ENCODE results near the gene IQCE.
"Not testable (repeated sequence)": the region's sequence is repeated elsewhere in the genome, so short reads cannot be mapped to it uniquely, and the experiment has no call there.

IQCE gene

DNA sequence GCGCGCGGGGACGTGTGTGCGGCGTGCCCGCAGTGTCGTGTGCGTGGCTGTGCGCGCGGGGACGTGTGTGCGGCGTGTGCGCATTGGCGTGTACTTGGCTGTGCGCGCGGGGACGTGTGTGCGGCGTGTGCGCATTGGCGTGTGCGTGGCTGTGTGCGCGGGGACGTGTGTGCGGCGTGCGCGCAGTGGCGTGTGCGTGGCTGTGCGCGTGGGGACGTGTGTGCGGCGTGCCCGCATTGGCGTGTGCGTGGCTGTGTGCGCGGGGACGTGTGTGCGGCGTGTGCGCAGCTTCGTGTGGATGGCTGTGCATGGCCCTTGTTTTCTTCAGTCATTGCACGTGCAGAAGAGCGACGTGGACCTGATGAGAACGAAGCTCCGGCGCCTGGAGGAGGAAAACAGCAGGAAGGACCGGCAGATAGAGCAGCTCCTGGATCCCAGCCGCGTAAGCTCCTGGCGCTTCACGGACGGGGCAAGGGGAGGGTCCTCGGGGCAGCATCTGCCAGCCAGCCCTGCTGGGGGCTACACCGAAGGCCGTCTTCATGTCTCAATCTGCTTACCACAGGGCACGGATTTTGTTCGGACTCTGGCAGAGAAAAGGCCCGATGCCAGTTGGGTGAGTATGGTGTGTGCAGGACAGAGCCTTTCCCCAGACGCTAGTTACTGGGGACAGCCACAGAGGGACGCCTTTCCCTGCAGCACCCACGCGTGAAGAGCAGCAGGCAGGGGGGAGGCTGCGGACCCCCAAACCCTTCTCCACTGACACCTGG, 19.3 kb downstream of the IQCE start:
- DNase-seq (ENCODE audit: low spot score) = no peak

DNA sequence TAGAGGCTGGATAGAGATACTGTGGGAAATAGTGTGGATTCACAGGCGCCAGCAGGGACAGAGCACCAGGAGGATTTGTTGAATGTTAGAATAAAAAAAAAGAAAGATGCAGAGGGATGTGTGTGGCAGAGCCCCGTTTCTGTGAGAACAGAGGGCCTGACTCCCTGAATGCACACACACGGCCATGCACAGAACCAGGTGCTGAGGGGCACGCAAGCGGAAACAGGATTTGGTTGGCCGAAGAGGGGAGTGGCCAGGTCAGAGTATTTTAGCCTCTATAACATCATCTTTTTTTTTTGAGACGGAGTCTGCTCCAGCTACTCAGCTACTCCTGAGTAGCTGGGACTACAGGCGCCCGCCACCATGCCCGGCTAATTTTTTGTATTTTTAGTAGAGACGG, 21.9 kb downstream of the IQCE start:
- no peak for DNase-seq (ENCODE audit: low spot score)

DNA sequence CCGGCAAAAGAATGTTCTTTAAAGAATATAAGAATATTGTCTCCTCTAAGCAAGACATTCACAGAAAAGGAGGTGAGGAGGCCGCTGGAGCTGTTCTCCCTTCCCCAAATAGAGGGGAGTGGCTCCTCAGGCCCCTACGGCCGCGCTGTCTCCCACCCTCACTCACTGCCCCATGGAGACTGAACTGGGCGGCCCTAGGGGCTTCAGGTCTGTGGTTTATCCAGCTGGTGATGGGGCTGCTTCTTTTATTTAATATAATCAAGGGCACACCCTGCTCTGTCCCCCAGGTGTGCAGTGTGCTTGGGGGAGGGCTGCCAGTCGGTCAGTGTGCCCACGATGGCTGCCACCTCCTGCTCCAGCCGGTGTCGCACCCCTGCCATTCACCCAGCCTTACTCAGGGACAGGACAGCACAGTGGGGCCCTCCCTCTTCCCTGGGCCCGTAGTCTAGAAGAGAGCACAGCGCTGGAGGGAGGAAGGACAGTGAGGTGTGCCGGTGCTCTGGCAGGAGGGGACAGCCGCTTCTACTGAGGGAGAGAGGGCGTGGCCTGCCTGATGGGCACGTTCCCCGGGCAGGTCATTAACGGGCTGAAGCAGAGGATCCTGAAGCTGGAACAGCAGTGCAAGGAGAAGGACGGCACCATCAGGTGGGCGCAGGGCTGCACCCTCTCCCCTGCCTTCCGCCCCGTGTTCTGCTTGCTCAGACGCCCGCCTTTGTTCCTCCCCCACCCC, 23.4 kb downstream of the IQCE start:
- DNase-seq (ENCODE audit: low spot score) = no peak

DNA sequence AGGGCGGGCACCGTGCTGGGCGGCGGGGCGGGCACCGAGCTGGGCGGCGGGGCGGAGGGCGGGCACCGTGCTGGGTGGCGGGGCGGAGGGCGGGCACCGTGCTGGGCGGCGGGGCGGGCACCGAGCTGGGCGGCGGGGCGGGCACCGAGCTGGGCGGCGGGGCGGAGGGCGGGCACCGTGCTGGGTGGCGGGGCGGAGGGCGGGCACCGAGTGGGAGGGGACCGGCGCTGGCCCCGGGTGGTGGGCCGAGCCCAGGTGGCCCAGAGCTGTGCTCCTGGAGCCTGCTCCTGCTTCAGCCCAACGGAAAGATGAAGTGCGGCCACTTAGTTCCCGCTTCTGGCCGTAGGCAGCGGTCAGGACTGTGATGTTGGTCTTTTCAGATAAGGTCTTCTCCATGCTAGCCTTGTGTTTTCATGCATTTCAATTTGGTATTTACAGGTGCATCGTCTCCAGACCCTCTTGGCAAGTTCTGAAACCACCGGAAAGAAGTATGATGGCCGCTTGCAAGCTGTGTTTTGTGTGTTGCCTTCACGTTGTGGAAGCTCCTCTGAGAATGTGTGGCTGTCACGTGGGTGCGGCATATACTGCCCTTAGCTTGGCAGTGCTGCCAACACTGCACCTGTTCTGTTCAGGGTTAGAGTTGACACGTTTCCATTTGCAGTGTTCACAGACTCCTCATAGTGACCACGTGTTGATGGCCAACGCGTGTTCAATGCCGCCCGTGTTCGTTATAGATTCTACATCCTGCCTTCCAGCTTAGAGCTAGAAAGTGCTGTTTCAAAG, 25.2 kb downstream of the IQCE start:
- DNase-seq (ENCODE audit: low spot score) = no peak

DNA sequence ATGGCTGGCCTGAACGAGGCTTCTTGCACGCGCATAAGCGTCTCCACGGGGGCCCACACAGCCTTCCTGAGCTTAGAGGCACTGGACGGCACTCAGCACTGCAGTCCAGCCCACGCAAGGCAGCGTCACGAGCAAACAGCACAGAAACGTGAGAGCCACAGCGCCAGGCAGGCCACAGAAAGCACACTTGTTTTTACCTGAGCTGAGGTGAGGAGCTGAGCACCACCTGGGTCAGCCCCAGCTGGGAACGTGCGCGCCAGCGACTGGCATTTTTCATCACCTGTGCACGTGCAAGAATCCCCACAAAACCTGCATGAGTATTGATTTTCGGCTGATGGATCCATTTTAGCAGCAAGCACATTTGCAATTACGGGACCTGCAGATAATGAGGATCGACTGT, 26.7 kb downstream of the IQCE start:
- no peak for DNase-seq (ENCODE audit: low spot score)

DNA sequence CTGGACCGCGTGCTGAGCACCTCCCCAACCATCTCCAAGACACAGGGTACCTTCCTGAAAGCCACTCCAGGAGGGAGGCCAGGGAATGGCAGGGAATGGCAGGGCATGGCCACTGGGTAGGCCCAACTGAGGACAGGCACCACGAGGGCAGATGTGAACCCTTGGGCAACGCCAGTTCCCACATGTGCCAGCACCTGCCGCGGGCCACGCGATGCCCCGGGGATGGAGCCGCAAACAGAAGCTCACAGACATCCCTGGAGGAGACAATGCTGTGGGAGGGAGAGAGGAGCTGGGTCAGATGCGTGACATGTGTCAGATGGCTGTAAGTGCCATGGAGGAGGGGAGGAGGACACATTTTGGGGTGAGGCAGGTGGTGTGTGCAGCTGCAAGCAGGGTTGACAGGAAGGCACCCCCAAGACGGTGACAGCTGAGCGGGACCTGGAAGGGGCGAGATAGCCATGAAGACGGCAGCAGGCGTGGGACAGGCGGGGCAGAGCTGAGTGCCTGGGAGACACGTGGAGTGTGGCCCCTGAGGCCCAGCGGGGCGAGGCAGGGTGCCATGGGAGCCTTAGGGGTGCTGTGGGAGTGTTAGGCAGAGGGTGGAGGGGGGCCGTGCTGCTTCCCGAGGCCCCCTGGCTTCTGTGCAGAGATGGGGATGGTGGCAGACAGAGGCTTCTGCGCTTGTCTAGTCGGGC, 27.7 kb downstream of the IQCE start:
- no peak for DNase-seq (ENCODE audit: low spot score)

DNA sequence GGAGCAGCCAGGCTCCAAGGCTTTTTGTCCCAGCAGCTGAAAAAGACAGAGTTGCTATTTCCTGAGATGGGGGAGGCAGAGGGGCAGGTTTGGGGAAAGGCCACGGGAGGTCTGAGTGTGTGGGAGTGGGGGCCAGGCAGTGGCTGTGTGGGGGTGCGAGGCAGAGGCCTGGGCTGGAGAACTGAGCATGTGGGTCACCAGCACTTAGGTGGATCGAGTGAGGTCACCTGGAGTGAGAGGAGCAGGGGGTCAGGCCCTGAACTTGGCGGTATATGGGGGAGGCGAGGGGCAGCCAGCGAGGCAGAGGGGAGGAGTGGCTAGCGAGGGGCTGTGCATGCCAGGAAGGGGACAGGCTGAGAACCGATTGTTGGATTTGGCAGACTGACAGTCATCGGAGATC, 28.4 kb downstream of the IQCE start:
- no peak for DNase-seq (ENCODE audit: low spot score)

DNA sequence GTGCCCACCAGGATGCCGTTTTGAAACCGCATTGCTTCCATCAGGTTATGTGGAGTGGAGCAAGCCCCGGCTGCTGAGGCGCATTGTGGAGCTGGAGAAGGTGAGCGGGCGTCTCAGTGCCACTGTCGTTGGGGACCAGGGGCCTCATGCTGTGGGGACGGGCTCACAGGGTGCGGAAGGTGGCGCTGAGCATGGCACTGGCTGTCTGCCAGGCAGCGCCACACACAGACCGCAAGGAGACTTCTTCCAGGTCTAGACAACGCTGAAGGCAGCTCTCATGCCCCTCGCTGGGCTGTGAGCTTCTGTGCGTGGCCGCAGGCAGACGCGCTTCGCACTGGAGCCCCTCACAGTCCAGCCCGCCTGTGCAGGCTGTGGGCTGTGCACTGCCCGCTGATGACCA, 29.0 kb downstream of the IQCE start:
- DNase-seq (ENCODE audit: low spot score) = no peak

DNA sequence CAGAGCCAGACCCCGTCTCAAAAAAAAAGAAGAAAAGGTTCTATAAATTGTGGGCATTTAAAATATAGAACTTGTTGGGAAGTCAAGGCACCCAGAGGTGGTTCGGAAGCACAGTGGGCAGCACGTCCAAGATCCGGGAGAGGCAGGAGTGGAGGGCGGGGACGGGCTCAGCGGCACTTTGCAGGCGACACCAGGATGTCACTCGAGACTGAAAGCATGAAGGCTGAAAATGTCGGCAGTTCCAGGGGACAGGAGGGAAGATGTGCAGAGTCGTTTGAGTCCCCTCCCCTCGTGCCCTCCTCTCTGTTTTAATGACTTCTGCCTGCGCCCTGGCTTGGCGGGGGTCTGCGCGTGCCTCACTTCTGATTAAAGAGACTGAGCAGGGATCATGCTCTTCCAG, 30.6 kb downstream of the IQCE start:
- DNase-seq (ENCODE audit: low spot score) = no peak

DNA sequence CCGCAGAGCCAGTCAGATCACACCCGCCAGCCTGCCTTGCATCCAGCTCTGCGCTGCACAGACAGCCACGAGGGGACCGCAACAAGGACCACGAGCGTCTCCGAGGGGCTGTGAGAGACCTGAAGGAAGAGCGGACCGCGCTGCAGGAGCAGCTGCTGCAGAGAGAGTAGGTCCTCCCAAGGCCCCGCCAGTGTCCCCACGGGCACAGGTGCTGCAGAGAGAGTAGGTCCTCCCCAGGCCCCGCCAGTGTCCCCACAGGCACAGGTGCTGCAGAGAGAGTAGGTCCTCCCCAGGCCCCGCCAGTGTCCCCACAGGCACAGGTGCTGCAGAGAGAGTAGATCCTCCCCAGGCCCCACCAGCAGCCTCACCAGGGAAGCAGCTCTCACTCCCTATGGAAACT, 31.2 kb downstream of the IQCE start:
- not testable (repeated sequence) for DNase-seq (ENCODE audit: low spot score)

DNA sequence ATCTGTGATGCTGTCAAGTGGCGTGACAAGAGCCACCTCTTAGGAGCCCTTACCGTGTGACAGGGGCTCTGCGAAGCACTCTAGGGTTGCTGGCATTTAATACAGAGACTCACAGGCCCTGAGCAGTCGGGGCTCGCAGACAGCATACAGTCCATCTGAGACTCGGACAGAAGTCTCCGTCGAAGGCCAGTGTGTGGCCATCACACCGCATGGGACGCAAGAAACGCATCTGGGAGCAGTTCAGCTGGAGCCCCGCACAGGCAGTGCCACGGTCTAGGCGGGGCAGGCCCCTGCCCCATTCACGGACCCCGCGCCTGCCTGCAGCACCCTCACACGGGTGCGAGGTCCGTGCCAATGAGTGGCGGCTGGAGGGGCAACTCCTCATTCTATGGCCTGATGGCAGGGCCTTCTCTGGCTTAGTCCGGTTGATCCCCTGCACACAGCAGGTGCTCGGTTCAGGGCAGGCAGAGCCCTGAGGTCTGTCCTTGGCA, 33.6 kb downstream of the IQCE start:
- no peak for DNase-seq (ENCODE audit: low spot score)

DNA sequence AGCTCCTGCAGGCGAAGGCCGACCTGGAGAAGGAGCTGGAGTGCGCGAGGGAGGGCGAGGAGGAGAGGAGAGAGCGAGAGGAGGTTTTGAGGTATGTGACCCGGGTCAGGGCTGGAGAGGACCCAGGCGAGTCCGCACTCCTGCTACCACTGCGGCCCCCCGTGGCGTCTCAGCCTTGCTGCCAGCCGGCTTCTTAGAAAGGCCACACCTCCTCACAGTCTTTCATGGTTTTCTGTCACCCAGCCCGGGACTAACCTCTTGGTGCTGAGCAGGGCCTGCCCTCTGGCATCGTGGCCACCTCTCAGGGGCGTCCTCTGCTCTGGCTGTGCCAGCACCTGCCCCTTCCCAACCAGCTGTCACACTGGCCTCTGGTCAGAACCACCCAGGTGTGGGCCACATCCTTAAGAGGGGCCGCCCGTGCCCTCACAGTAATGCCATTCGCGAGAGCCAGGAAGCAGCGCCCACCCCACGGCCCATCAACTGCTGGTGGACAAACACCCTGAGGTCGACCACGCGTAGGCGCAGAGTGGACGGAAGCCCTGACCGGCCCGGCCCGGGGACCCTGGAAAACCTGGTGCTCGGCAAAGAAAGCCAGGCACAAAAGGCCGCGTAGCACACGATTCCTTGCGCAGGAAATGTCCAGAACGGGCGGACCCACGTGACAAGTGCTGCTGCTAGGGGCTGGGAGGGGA, 34.4 kb downstream of the IQCE start:
- DNase-seq (ENCODE audit: low spot score) = no peak

DNA sequence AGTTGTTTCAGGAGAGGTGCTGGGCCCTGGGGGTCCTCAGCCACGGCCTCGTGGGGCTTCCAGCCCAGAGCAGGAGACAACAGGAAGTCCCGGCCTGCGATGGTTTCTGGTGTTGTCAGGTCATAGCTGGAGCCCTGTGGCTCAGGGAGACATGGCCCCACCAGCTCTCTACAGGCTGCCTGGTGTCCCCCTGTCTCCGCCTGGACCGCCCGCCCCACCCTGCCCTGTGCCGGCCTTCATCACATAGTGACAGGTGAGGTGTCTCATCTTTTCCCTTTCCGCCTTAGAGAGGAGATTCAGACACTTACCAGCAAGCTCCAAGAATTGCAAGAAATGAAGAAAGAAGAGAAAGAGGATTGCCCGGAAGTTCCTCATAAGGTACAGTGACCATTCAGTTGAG, 35.8 kb downstream of the IQCE start:
- no peak for DNase-seq (ENCODE audit: low spot score)

DNA sequence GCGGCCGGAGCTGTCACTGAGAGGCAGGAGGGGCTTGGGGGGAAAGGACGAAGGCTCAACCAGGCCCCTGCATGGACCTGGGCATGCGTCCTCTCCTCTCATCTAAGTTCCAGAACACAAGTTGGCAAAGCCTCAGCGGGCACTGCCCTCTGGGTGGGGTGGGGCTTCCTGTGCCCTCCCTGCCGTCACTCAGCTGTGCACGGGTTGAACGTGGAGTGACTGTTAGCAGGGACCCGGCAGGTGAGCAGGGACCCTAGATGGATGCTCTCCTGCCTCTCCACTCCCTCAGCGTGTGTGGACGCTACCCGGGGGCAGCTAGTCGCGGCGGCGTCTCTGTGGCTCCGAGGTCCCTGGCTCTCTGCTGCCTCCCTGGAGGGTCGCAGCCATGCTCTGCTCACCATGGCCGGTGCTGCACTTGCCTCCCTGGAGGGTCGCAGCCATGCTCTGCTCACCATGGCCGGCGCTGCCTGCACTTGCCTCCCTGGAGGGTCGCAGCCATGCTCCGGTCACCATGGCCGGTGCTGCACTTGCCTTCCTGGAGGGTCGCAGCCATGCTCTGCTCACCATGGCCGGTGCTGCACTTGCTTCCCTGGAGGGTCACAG, 36.6 kb downstream of the IQCE start:
- DNase-seq (ENCODE audit: low spot score) = no peak

DNA sequence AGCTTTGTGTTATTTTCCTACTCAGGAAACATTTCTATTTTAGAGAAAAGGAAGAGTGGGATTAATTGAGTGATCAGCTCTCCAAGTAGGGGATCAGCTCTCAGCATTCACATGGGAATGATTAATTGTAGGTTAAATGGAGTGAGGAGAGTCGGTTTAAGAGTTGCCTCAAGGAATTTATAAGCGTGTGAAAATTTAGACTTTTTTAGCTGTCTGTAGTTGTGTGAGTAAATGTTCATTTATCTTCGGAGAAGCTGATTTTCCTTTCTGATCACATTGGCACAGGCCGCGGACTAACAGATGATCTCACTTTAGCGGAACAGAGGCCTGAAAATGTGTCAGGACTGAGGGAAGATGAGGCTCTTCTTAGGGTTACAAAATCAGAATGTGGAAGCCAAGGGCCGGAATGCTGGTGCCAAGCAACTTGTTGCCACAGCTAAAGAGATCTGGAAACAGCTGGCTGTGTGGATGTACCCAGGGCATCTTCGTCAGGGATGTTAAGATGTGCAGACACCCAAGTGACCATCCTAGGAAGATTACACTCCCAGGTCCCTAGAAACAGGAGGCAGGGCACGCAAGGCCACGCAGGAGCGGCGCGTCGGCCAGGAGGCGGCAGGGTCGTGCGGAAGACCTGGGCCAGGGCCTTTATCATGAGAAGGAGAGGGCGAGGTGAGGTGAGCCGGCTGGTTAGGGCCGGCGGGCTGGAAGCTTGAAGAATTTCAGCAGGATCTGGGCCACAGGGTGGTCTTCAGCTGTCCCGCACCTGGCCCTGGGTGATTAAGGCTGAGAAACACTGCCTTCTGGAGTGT, 37.9 kb downstream of the IQCE start:
- no peak for DNase-seq (ENCODE audit: low spot score)

DNA sequence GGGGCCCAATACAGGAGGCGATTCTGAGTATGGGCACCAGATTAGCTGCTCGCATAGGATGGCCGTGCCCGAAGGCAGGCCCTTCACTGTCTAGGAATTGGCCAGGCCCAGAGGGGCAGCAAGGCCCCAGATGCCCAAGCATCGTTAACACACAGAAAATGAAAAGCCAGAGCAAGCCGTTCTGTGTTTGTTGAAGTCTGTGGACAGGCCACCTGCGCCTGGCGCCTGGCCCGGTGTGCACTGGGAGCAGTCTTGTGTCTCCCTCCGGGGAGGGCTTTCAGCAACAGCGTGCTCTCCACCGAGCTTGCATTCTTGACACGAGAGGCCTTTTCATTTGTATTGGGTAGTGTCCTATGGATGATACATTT, 38.5 kb downstream of the IQCE start:
- no peak for DNase-seq (ENCODE audit: low spot score)

DNA sequence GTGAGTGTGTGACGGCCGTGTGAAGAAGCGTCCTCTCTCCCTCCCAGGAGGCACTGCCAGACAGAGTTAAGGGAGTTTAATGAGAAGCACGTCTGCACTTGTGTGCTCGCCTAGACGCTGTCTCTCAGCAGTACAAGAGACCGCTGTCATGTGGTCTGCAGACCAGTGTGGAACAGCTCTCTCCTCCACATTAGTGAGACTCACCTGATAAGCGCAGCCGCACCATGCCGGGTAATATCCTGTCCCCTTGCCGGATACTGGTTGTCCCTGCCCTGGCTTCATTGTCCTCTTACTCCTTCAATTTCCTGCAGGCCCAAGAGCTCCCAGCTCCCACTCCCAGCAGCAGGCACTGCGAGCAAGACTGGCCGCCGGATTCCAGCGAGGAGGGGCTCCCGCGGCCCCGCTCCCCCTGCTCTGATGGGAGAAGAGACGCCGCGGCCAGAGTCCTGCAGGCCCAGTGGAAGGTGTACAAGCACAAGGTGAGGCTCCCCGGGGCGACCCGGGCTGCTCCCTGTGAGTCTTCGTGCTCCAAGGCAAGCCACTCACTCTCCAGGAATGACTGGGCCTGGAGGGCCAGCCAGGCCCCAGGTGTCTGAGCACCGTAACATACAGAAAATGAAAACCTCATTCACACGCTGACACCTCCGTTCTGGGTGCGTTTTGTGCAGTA, 39.5 kb downstream of the IQCE start:
- DNase-seq (ENCODE audit: low spot score) = no peak

DNA sequence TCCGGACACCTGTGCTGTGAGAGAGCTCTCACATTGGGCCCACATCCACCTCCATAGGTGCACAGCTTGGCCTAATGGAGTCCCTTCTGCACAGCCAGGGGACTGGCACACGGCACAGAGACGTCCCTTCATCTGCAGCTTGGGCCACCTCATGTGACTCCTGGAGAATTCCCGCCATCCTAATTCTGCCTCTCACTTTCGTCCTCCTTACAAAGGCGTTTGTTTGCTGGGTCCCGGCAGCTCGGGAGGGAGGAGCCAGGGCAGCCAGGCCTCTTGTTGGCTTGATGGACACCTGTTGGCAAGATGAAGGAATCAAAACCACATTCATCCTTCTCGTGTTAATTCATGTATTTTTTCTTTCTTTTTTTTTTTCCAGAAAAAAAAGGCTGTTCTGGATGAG, 42.3 kb downstream of the IQCE start:
- DNase-seq (ENCODE audit: low spot score) = no peak

DNA sequence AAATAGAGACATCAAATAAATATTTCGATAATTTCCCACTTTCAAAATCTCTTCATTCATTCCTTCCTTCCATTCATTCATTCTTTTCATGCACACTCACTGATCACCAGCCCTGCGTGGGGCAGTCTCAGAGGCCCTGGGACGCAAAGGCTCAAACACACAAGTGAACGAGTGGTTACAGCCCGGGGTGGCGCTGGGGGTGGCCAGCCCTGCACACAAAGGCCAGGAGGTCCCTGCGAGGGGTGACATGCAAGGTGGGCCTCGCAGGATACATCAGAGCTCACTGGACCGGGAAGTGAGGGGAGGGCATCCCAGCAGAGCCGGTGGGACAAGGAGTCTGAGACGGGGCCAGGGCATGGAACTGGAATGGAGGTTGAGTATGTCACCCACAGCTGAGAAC, 43.1 kb downstream of the IQCE start:
- DNase-seq (ENCODE audit: low spot score) = no peak

All from putamen (tissue), 1 donor.